GM12878 (cell line): ENCODE data around the gene EPOP. TPM values are rescaled to one million over a fixed set of nuclear protein-coding genes. Genes with fewer than 3 reads are reported as not detected.

Experiments used
- ATAC-seq: fragments of 200-7000 bp; cut with Tn5 transposase; 3 replicates; pipeline ENCODE4 v1.9.1; 2020; ENCODE audit warnings: mild to moderate bottlenecking, moderate library complexity
- BruUV-seq: library from RNA; stranded (reverse); fragments of 400-500 nt; replicated peaks from 2 replicates; lab custom pipeline; 2021; lab: Mats Ljungman, UMichigan
- CTCF ChIA-PET: fragments of 300-600 bp; sonication (Branson Sonifier 250); formaldehyde crosslinking; extraction: SDS; loops from one replicate; lab custom pipeline; 2021; ENCODE audit warnings: inconsistent platforms; lab: Yijun Ruan, JAX
- POLR2A ChIA-PET: fragments of 350-600 bp; formaldehyde crosslinking; extraction: SDS; loops from one replicate; lab custom pipeline; 2021; ENCODE audit warnings: inconsistent platforms; lab: Charles Lee
- RAD21 ChIA-PET: fragments of 300-600 bp; sonication (Branson Sonifier 250); formaldehyde crosslinking; loops from one replicate; lab custom pipeline; 2023; ENCODE audit warnings: antibody characterized with exemption; ENCODE audit not compliant: unreplicated experiment; lab: Charles Lee
- SMC1A ChIA-PET: fragments of 300-600 bp; sonication (Branson Sonifier 250); formaldehyde crosslinking; loops from one replicate; lab custom pipeline; 2023; ENCODE audit not compliant: unreplicated experiment, uncharacterized antibody; lab: Charles Lee
- DNase-seq: peaks from one replicate; pipeline ENCODE4 v3.0.0-alpha.2; 2011; ENCODE audit warnings: low read depth, low spot score
- FAIRE-seq: peaks from 3 replicates; lab custom pipeline; 2011; peaks lifted over from hg19 to GRCh38; lab: Jason Lieb, UNC
- H2AFZ ChIP-seq: 2 replicates; pipeline ENCODE4 v1.6.0; 2011; ENCODE audit warnings: low read depth, low read length, control low read depth; ENCODE audit not compliant: control insufficient read depth
- H3K27ac ChIP-seq: 2 replicates; pipeline ENCODE4 v1.5.1; 2011; ENCODE audit warnings: control low read depth; ENCODE audit not compliant: control insufficient read depth, insufficient read depth
- H3K27me3 ChIP-seq, 2 experiments: replicated peaks in 1 of 2; 2 replicates each; pipeline versions ENCODE4 v1.6.0 to v1.6.1; 2011; ENCODE audit warnings: low read length in 1 of 2; ENCODE audit not compliant: control insufficient read depth in 2 of 2, insufficient read depth in 2 of 2
- H3K36me3 ChIP-seq, 2 experiments: 2 replicates each; pipeline ENCODE4 v1.5.1; 2011; ENCODE audit warnings: low read length in 1 of 2; ENCODE audit not compliant: control insufficient read depth in 2 of 2, insufficient read depth in 2 of 2
- H3K4me1 ChIP-seq: 2 replicates; pipeline ENCODE4 v1.6.1; 2011; ENCODE audit warnings: mild to moderate bottlenecking, low read length, moderate library complexity, mixed read lengths; ENCODE audit not compliant: control insufficient read depth, insufficient read depth
- H3K4me2 ChIP-seq: 2 replicates; pipeline ENCODE4 v1.6.0; 2011; ENCODE audit warnings: control low read depth; ENCODE audit not compliant: control insufficient read depth, insufficient read depth
- H3K4me3 ChIP-seq: fragments of 200-600 bp; sonication (generic); 2 replicates; pipeline ENCODE4 v1.5.1; 2016
- H3K79me2 ChIP-seq: 2 replicates; pipeline ENCODE4 v1.6.0; 2011; ENCODE audit warnings: low read length; ENCODE audit not compliant: control insufficient read depth, insufficient read depth
- H3K9ac ChIP-seq: 2 replicates; pipeline ENCODE4 v1.8.0; 2011; ENCODE audit warnings: low read length, control low read depth, mixed read lengths; ENCODE audit not compliant: control insufficient read depth, insufficient read depth
- H3K9me3 ChIP-seq: replicated peaks from 3 replicates; pipeline ENCODE4 v1.5.1; 2011; ENCODE audit warnings: mild to moderate bottlenecking, low read length; ENCODE audit not compliant: control insufficient read depth, insufficient read depth
- H4K20me1 ChIP-seq: 2 replicates; pipeline ENCODE4 v1.6.0; 2011; ENCODE audit not compliant: control insufficient read depth, insufficient read depth
- EGR1 ChIP-seq, 2 experiments: IDR thresholded peaks; 1 replicate in 1 of 2; 2 replicates in 1 of 2; pipeline ENCODE4 v1.6.1; 2011 to 2012; ENCODE audit warnings: low read depth in 2 of 2, low read length in 2 of 2, borderline replicate concordance in 1 of 2, mild to moderate bottlenecking in 1 of 2, moderate library complexity in 1 of 2
- RAD21 ChIP-seq: IDR thresholded peaks from 2 replicates; pipeline ENCODE4 v1.6.1; 2011; ENCODE audit warnings: mild to moderate bottlenecking, low read depth, low read length, moderate library complexity; ENCODE audit not compliant: insufficient read depth
- SUZ12 ChIP-seq: fragments of 200-600 bp; sonication (generic); IDR thresholded peaks from one replicate; pipeline ENCODE4 v1.6.1; 2018; ENCODE audit warnings: antibody characterized with exemption, mild to moderate bottlenecking; ENCODE audit not compliant: unreplicated experiment
- WGBS: methylation state at CpG from one replicate; pipeline ENCODE4 v1.1.6; 2016; ENCODE audit warnings: low lambda C conversion rate; ENCODE audit not compliant: insufficient replicate concordance, insufficient coverage; ENCODE audit errors: missing lambda C conversion rate; 5-methylcytosine and 5-hydroxymethylcytosine counted together
- in situ Hi-C: fragments of 300-500 bp; cut with MboI; formaldehyde crosslinking; loops from 9 replicates; pipeline ENCODE4 v1.14.3; 2018; ENCODE audit warnings: mixed read lengths
- intact Hi-C: fragments of 100-400 bp; cut with micrococcal nuclease; formaldehyde crosslinking; loops from one replicate; pipeline ENCODE4 v1.14.2; 2022; ENCODE audit not compliant: unreplicated experiment
- polyA plus RNA-seq, 11 experiments: library from polyadenylated mRNA; depleted of rRNA in 4 of 11; unstranded in 6 of 11; stranded (reverse) in 5 of 11; fragments of >200 nt; fragmentation: Nextera tagmentation in 4 of 11; fragmentation: Illumina TruSeq in 1 of 11; extraction: Ambion mirVana in 4 of 11; extraction: Trizol in 1 of 11; gene quantifications; 1 replicate in 1 of 11; 2 replicates in 10 of 11; pipeline versions ENCODE4 v1.2.1 to v1.2.3, GENCODE V29; 2011 to 2016; ENCODE audit warnings: inconsistent platforms in 2 of 11, missing spikeins in 2 of 11, low read depth in 1 of 11
- total RNA-seq, 4 experiments: library from RNA; depleted of rRNA in 3 of 4; stranded (reverse); fragments of >200 nt in 3 of 4; fragmentation: Illumina TruSeq in 1 of 4; extraction: Trizol in 1 of 4; gene quantifications; 2 replicates each; pipeline versions ENCODE4 v1.2.1 to v1.2.3, GENCODE V29; 2013 to 2021
- TF ChIP-seq, protein P1 (sequence below): fragments of 450-650 bp; IDR thresholded peaks from 2 replicates; pipeline ENCODE4 v1.6.1; 2016; ENCODE audit warnings: mild to moderate bottlenecking
- TF ChIP-seq, protein P2 (sequence below): IDR thresholded peaks from 2 replicates; pipeline ENCODE4 v1.6.1; 2011; ENCODE audit warnings: mild to moderate bottlenecking, low read depth, low read length, moderate library complexity; ENCODE audit not compliant: insufficient replicate concordance

EPOP gene
- total and polyA plus RNA-seq, 10 of the 15 experiments (the other 5 are each of a cell fraction or from before 2014, with no cell fraction given) = 0.53 to 9.0 (median 3.7) TPM

DNA sequence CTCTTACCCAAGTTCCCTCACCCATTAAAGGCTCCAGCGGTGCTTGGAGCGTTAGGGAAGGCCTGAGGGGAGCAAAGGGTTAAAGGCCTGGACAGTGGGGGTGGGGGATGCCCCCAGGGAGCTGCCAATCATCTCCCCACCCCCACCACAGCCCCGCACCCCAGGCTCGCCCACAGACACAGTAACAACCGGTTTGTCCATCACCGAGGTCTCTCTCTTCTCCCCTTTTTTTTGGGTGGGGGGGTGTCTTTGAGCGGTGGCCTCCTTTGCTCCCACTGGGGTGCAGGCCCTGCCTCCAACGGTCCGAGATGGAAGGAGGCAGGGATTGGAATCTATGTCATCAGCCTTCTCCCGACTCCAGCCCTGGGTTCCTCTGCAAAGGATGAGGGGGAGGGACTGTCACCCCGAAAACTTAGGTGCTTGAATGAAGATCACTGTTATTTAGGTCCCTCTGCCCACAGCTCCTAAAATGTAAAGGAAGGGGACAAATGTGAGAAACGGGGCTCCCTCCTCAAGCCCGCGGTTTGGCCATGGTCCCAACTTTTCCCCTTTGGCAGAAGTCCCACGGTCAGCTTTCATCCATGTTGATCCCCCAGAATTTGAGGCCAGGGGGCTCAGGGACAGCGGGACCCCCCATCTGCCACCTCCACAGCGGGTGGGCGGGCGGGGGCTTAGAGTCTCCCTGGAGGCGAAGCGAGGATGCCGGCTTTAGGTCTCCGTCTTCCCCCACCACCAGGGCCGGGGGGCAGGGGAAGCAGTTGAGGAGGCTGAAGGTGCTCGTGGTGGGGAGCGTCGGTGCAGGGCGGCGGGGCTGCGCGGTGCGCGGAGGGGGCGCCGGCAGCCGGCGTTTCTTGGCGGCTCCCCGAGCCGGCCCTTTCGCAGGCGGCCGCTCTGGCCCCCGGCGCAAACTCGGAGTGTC lies 1.7 kb downstream of the EPOP start:
- ChIA-PET SMC1A (interaction anchor here (1.3 to 1.4 kb wide), 2 partner anchors 54 to 114 kb away, joined by 3 read pairs; no protein-coding TSS in a partner anchor), CTCF (interaction anchor here (9.0 to 11.9 kb wide), 2 partner anchors 63 kb away, joined by 87 to 170 read pairs; no protein-coding TSS in a partner anchor), RAD21 (interaction anchor here (1.7 to 1.8 kb wide), 2 partner anchors 19 to 115 kb away, joined by 4 to 5 read pairs; no protein-coding TSS in a partner anchor), POLR2A (interaction anchor here (1.0 kb wide), 1 partner anchor 34 kb away, joined by 4 read pairs; no protein-coding TSS in a partner anchor)
- in situ Hi-C loops = no loop called here
- peak overlapping the region; percentile 84 for H3K4me3 ChIP-seq
- H3K27me3 ChIP-seq = peaks cover 11 to 15% of the 10 kb centered on the region in 2 experiments; a peak in 3 of 4 replicates
- FAIRE-seq (no peak), ATAC-seq (no peak), DNase-seq (no peak)
- no peak overlapping the region; the same call in 1 of the 2 replicates for H3K9ac ChIP-seq
- 31% methylated on average over 29 of the region's 46 CpGs for WGBS
- no peaks in the 10 kb centered on the region for H3K36me3 ChIP-seq
- H3K79me2 ChIP-seq = peaks cover 2% of the 10 kb centered on the region; the same call in 1 of the 2 replicates
- H2AFZ ChIP-seq = no peak overlapping the region
- TF ChIP-seq, protein P1, sequence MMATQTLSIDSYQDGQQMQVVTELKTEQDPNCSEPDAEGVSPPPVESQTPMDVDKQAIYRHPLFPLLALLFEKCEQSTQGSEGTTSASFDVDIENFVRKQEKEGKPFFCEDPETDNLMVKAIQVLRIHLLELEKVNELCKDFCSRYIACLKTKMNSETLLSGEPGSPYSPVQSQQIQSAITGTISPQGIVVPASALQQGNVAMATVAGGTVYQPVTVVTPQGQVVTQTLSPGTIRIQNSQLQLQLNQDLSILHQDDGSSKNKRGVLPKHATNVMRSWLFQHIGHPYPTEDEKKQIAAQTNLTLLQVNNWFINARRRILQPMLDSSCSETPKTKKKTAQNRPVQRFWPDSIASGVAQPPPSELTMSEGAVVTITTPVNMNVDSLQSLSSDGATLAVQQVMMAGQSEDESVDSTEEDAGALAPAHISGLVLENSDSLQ = peak; percentile 89
- TF ChIP-seq EGR1 (IDR thresholded peaks at IDR 0.05; ENCODE audit: borderline replicate concordance in 1 of 2, low read depth in 2 of 2, low read length in 2 of 2) (0 out of 3 replicates have a peak, but pooled peaks of 1 of the 2 experiments have one; percentile 9), RAD21 (no peak), SUZ12 (no peak)
- TF ChIP-seq, protein P2, sequence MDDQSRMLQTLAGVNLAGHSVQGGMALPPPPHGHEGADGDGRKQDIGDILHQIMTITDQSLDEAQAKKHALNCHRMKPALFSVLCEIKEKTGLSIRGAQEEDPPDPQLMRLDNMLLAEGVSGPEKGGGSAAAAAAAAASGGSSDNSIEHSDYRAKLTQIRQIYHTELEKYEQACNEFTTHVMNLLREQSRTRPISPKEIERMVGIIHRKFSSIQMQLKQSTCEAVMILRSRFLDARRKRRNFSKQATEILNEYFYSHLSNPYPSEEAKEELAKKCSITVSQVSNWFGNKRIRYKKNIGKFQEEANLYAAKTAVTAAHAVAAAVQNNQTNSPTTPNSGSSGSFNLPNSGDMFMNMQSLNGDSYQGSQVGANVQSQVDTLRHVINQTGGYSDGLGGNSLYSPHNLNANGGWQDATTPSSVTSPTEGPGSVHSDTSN = peak; percentile 33
- BruUV-seq = no TSS peak
- peak overlapping the region; percentile 98 for H3K4me2 ChIP-seq
- intact Hi-C loops = loop anchor here (10.0 kb wide), 3 partner anchors 132 to 318 kb away; partner anchors contain the start of gene SOCS7
- H3K27ac ChIP-seq = no peak overlapping the region
- H3K9me3 ChIP-seq = no peaks in the 10 kb centered on the region
- peaks cover 34% of the 10 kb centered on the region for H3K4me1 ChIP-seq
- H4K20me1 ChIP-seq = peaks cover 4% of the 10 kb centered on the region; the same call in 1 of the 2 replicates
